ENCODE data around the gene EDN2. TPM values are rescaled to one million over a fixed set of nuclear protein-coding genes. Genes with fewer than 3 reads are reported as not detected.

The EDN2 gene
- total and polyA plus RNA-seq, 2 donors (not counting 1 experiment from before 2014, with no cell fraction given), result not detected

DNA sequence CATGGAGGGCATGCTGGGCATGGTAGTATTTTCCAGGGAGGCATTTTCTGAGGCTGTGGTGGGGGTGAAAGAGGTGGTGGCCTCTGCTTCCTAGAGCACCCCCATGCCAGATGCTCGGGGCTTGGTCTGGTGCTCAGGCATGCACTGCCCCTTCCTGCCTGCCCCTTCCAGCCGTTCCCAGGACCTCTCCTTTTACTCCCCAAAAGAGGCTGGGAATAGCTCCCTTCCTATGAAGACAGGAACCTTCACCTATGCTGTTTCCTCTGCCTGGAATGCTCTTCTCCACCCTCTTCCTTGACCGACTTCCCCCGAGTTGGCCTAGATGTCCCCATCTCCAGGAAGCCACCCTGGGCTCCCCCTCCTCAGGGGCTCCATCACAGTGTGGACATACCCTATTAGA lies 9.1 kb downstream of the EDN2 start:
- Histone ChIP-seq H3K4me2 (replicated peaks; ENCODE audit: low read depth, low read length, poor library complexity, severe bottlenecking) (no peak overlapping the region), H3K4me3 (ENCODE audit: control extremely low read depth in 1 of 5, extremely low read depth in 1 of 5, insufficient read depth in 1 of 5, low read depth in 2 of 5, low read length in 4 of 5) (no peak overlapping the region), H4K20me1 (ENCODE audit: control insufficient read depth, insufficient read depth, low read length, poor library complexity, severe bottlenecking) (no peaks in the 10 kb centered on the region), H3K9me3 (ENCODE audit: control extremely low read depth in 1 of 3, control insufficient read depth in 2 of 3, insufficient read depth in 1 of 3, low read length in 2 of 3) (no peaks in the 10 kb centered on the region), H3K36me3 (replicated peaks in 1 of 2; ENCODE audit: control extremely low read depth in 1 of 2, control insufficient read depth in 1 of 2, extremely low read depth in 1 of 2, insufficient read depth in 2 of 2, low read length in 1 of 2) (no peaks in the 10 kb centered on the region), H3K9ac (ENCODE audit: low read length) (no peak overlapping the region), H3K4me1 (ENCODE audit: control insufficient read depth in 2 of 2, insufficient read depth in 2 of 2, low read length in 2 of 2) (no peaks in the 10 kb centered on the region), H3K27me3 (replicated peaks in 1 of 4; ENCODE audit: control extremely low read depth in 1 of 4, control insufficient read depth in 3 of 4, insufficient read depth in 4 of 4, low read length in 3 of 4) (no peaks in the 10 kb centered on the region), H3K79me2 (ENCODE audit: control insufficient read depth, insufficient read depth, low read length) (no peaks in the 10 kb centered on the region), H3K27ac (ENCODE audit: low read length in 2 of 2) (no peak overlapping the region), H2AFZ (ENCODE audit: insufficient read depth, low read depth, low read length, poor library complexity, severe bottlenecking) (no peak overlapping the region)
- Mint-ChIP-seq H3K27ac (no peak overlapping the region), H3K4me3 (no peak overlapping the region), H3K4me1 (no peaks in the 10 kb centered on the region), H3K9me3 (ENCODE audit: insufficient read depth) (no peaks in the 10 kb centered on the region), H3K27me3 (peaks cover 4% of the 10 kb centered on the region)
- DNase-seq (no peak), ATAC-seq (ENCODE audit: low read depth) (no peak)
- TF ChIP-seq, protein P1, sequence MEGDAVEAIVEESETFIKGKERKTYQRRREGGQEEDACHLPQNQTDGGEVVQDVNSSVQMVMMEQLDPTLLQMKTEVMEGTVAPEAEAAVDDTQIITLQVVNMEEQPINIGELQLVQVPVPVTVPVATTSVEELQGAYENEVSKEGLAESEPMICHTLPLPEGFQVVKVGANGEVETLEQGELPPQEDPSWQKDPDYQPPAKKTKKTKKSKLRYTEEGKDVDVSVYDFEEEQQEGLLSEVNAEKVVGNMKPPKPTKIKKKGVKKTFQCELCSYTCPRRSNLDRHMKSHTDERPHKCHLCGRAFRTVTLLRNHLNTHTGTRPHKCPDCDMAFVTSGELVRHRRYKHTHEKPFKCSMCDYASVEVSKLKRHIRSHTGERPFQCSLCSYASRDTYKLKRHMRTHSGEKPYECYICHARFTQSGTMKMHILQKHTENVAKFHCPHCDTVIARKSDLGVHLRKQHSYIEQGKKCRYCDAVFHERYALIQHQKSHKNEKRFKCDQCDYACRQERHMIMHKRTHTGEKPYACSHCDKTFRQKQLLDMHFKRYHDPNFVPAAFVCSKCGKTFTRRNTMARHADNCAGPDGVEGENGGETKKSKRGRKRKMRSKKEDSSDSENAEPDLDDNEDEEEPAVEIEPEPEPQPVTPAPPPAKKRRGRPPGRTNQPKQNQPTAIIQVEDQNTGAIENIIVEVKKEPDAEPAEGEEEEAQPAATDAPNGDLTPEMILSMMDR (IDR thresholded peaks at IDR 0.05), result no peak
- TF ChIP-seq EZH2 (IDR thresholded peaks at IDR 0.05; ENCODE audit: borderline replicate concordance, insufficient read depth, low read depth, low read length, poor library complexity, severe bottlenecking), result no peak
- 76% methylated on average over 2 of the region's 4 CpGs for WGBS (ENCODE audit: insufficient coverage)
- CTCF ChIA-PET, result interaction anchor here (1.1 kb wide), 1 partner anchor 43 kb away, joined by 3 read pairs; no protein-coding TSS in a partner anchor
- POLR2A ChIA-PET, result no interaction called here
- intact Hi-C loops (cut with micrococcal nuclease), result no loop called here

DNA sequence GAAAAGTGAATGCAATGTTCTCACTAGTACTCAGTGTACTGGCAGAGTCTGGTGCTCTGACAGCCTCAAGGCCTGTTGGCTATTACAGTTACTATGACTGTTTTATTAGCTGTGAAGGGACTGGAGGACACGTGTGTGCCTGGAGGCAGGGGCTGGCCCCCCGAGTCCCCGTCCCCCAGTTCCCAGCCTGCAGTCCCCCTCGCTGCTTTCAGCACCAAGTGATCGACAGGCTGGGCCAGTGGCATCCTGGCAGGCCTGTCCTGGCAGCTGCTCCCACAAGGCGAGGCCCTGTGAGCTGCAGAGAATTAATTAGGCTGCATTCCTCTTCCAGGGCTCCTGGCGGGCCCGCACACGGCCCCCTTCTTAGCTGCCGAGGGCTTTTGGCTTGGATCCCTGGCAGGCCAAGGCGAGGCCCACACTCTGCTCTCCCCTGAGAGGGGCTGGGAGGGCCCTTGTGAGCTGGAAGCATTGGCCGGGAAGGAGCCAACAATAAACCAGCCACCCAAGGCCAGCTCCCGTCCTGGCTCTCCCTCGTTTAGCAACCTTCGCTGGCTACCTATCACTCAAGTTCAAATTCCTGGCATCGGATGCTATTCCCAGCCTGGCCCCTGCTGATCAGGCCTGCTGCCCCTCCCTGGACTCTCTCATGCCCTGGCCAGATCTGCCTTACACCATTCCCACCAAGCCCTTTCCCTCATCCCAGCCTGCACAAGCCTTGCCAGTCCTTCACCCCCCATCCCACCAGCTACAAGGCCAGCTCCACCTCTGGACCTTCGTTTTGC lies 9.8 kb downstream of the EDN2 start:
- Mint-ChIP-seq H3K4me3 (no peak overlapping the region), H3K27ac (no peak overlapping the region), H3K9me3 (ENCODE audit: insufficient read depth) (no peaks in the 10 kb centered on the region), H3K4me1 (no peaks in the 10 kb centered on the region), H3K27me3 (peaks cover 4% of the 10 kb centered on the region)
- no peak overlapping the region for H3K9ac ChIP-seq (ENCODE audit: low read length)
- WGBS (ENCODE audit: insufficient coverage), result 90% methylated on average over 17 of the region's 17 CpGs
- H3K36me3 ChIP-seq (replicated peaks in 1 of 2; ENCODE audit: control extremely low read depth in 1 of 2, control insufficient read depth in 1 of 2, extremely low read depth in 1 of 2, insufficient read depth in 2 of 2, low read length in 1 of 2), result no peaks in the 10 kb centered on the region
- no peak for TF ChIP-seq EZH2 (IDR thresholded peaks at IDR 0.05; ENCODE audit: borderline replicate concordance, insufficient read depth, low read depth, low read length, poor library complexity, severe bottlenecking)
- TF ChIP-seq, protein P1 (IDR thresholded peaks at IDR 0.05), result no peak
- DNase-seq, result no peak
- H3K4me1 ChIP-seq (ENCODE audit: control insufficient read depth in 2 of 2, insufficient read depth in 2 of 2, low read length in 2 of 2), result no peaks in the 10 kb centered on the region
- ChIA-PET CTCF (interaction anchor here (1.1 kb wide), 1 partner anchor 42 kb away, joined by 3 read pairs; no protein-coding TSS in a partner anchor), POLR2A (no interaction called here)
- H4K20me1 ChIP-seq (ENCODE audit: control insufficient read depth, insufficient read depth, low read length, poor library complexity, severe bottlenecking), result no peaks in the 10 kb centered on the region
- H3K4me2 ChIP-seq (replicated peaks; ENCODE audit: low read depth, low read length, poor library complexity, severe bottlenecking), result no peak overlapping the region
- ATAC-seq (ENCODE audit: low read depth), result no peak
- H3K27me3 ChIP-seq (replicated peaks in 1 of 4; ENCODE audit: control extremely low read depth in 1 of 4, control insufficient read depth in 3 of 4, insufficient read depth in 4 of 4, low read length in 3 of 4), result no peaks in the 10 kb centered on the region
- no peak overlapping the region for H3K27ac ChIP-seq (ENCODE audit: low read length in 2 of 2)
- H2AFZ ChIP-seq (ENCODE audit: insufficient read depth, low read depth, low read length, poor library complexity, severe bottlenecking), result no peak overlapping the region
- H3K79me2 ChIP-seq (ENCODE audit: control insufficient read depth, insufficient read depth, low read length), result no peaks in the 10 kb centered on the region
- no peak overlapping the region for H3K4me3 ChIP-seq (ENCODE audit: control extremely low read depth in 1 of 5, extremely low read depth in 1 of 5, insufficient read depth in 1 of 5, low read depth in 2 of 5, low read length in 4 of 5)
- no peaks in the 10 kb centered on the region for H3K9me3 ChIP-seq (ENCODE audit: control extremely low read depth in 1 of 3, control insufficient read depth in 2 of 3, insufficient read depth in 1 of 3, low read length in 2 of 3)
- intact Hi-C loops (cut with micrococcal nuclease), result no loop called here

All from B cell (primary cell).